SK-N-MC (cell line): Measurements from ENCODE around the gene DBF4.

Experiments
- EZH2 ChIP-seq: fragments of 200-600 bp; sonication (generic); IDR thresholded peaks from one replicate; pipeline ENCODE4 v1.6.1; 2017; ENCODE audit warnings: antibody characterized with exemption
- POLR2AphosphoS5 ChIP-seq: IDR thresholded peaks from 2 replicates; pipeline ENCODE4 v1.6.1; 2012; ENCODE audit warnings: mild to moderate bottlenecking, low read depth, low read length, borderline replicate concordance

DNA sequence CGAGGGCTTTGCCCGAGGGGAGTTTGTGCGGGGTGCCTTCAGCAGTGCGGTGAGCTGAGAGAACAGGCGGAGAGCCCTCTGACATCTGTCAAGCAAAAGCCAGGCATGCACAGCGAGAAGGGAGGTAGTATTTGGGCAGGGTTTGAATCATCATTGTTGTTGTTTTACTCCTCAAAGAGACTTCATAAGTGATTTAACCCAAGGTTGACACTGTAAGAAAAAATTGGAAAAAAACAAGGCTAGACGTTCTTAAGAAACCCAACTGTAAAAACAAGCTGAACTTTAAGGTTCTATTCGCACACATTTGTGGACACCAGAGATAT is 59.1 kb downstream of the DBF4 start:
- TF ChIP-seq POLR2AphosphoS5 (no peak), EZH2 (no peak)
